ENCODE data around the gene CGB8.

- TF ChIP-seq, protein P1, sequence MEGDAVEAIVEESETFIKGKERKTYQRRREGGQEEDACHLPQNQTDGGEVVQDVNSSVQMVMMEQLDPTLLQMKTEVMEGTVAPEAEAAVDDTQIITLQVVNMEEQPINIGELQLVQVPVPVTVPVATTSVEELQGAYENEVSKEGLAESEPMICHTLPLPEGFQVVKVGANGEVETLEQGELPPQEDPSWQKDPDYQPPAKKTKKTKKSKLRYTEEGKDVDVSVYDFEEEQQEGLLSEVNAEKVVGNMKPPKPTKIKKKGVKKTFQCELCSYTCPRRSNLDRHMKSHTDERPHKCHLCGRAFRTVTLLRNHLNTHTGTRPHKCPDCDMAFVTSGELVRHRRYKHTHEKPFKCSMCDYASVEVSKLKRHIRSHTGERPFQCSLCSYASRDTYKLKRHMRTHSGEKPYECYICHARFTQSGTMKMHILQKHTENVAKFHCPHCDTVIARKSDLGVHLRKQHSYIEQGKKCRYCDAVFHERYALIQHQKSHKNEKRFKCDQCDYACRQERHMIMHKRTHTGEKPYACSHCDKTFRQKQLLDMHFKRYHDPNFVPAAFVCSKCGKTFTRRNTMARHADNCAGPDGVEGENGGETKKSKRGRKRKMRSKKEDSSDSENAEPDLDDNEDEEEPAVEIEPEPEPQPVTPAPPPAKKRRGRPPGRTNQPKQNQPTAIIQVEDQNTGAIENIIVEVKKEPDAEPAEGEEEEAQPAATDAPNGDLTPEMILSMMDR (IDR thresholded peaks at IDR 0.05; ENCODE audit: poor library complexity), result no peak
- no peak for TF ChIP-seq EZH2phosphoT487 (IDR thresholded peaks at IDR 0.05; ENCODE audit: low read depth, severe bottlenecking, unreplicated experiment)
- TF ChIP-seq EZH2 (IDR thresholded peaks at IDR 0.05; ENCODE audit: borderline replicate concordance), result no peak
Measured at GRCh38 chr19:49014870-49015255, 34.0 kb downstream of the CGB8 start.

Measured in hepatocyte (in vitro differentiated cells).